GM12865 (cell line): ENCODE measurements around the gene CD248.

Experiments
- DNase-seq: peaks from one replicate; pipeline ENCODE4 v3.0.0; 2010; ENCODE audit warnings: low read depth
- H3K4me3 ChIP-seq: 2 replicates; pipeline ENCODE4 v1.5.1; 2011; ENCODE audit warnings: mild to moderate bottlenecking, low read depth, low read length, control low read depth
- CTCF ChIP-seq: IDR thresholded peaks from 2 replicates; pipeline ENCODE4 v1.5.1; 2011; ENCODE audit warnings: low read length, control low read depth, low read depth, inconsistent platforms; ENCODE audit not compliant: insufficient read depth; ENCODE audit errors: missing control alignments

Gene CD248

DNA sequence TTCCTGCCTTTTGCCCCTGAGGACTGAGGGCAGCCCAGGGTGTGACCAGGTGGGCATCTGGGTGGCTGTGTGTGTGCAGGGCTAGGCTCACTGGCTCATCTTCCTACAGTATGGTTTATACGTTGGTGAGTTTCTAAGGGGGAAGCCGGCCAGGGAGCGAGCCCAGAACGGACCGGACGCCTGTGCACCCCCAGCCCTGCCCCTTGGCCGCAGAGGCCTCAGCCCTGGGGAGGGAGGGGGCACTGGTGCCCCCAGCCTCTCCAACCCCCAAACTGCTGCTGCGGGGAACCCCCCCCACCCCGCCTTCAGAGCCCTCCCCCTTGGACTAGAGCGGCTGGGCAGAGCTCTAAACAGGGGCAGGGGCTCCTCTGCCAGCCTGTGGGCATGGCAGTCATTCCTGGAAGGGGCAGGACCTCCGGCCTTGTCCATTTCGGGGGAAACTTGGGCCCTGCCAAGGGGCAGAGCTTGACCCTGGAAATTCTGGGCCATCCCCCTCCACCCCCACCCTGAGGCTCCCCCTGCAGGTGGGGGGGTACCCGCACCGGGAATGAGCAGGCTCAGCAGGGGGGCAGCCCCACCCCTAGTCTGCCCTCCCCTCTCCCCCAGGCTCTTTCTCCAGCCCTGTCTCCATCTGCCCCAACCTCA lies 33.3 kb downstream of the CD248 start:
- DNase-seq = no peak
- TF ChIP-seq CTCF = no peak

GRCh38 chr11:66282468-66283455 lies 34.1 kb downstream of the CD248 start:
- DNase-seq = peak; percentile 99
- peak; percentile 97 for TF ChIP-seq CTCF
- H3K4me3 ChIP-seq = no peak overlapping the region

More for the DNA sequence above, 33.3 kb downstream of the CD248 start:
- H3K4me3 ChIP-seq = no peak overlapping the region

GRCh38 chr11:66281776-66282467 lies 34.9 kb downstream of the CD248 start:
- no peak for DNase-seq
- TF ChIP-seq CTCF = no peak
- no peak overlapping the region for H3K4me3 ChIP-seq

DNA sequence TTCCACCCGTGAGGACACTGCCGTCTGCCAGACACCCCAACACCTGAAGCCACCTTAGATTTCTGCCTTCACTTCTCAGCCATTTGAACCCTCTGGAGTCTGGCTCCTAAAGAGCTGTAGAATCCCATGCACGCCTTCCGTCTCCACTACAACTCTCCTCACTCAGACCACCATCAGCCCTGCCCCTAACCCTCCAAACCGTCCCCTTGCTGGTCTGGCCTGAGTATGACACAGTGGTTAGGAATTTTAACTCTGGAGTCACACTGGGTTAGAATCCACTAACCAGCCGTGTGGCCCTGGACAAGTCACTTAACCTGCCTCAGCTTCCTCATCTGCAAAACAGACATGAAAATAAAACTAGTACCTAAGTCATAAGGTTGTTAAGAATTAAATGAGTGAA lies 35.8 kb downstream of the CD248 start:
- H3K4me3 ChIP-seq = no peak overlapping the region
- no peak for DNase-seq
- no peak for TF ChIP-seq CTCF

- no peak for DNase-seq
- H3K4me3 ChIP-seq = no peak overlapping the region
- TF ChIP-seq CTCF = no peak
Observed at GRCh38 chr11:66280428-66280827, 36.4 kb downstream of the CD248 start.

DNA sequence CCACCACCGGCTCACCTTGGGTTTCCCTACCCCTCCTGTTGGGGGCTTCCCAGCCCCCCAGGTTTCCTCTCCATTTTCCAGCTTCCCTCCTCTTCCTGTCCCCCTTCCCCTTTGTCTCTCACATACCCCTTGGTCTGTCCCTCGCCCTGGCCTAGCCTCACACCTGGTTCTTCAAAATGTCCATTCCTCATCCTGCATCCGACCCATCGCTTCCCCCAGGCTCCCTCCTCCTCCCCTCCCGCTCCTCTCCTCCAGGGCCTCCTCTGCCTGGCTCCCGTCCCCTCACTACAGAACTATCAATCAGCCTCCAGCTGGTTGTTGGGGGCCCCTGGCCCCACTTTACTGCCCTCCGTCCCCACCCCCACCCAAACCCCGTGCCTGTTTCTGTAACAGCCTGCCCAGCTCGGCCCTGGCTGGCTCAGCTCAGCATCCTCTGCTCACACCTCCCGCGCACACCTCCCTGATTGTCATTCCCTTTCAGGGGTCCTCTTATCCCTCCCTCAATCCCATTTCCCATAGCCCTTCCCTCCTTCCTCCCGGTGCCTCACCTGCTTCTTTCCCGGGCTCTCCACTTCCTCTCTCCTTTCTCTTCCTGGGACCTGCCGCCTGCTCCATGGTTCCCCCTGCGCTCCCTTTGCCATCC lies 37.6 kb downstream of the CD248 start:
- no peak overlapping the region for H3K4me3 ChIP-seq
- no peak for TF ChIP-seq CTCF
- DNase-seq = no peak
